Hepatocyte (in vitro differentiated cells): ENCODE results near the gene HIPK4.

Experiments
- CTCF ChIP-seq: fragments of 200-600 bp; sonication (generic); IDR thresholded peaks from 2 replicates; pipeline ENCODE4 v1.5.1; 2016; ENCODE audit warnings: antibody characterized with exemption, mild to moderate bottlenecking; ENCODE audit not compliant: poor library complexity
- EZH2 ChIP-seq: fragments of 200-600 bp; sonication (generic); IDR thresholded peaks from 2 replicates; pipeline ENCODE4 v1.6.1; 2016; ENCODE audit warnings: antibody characterized with exemption, mild to moderate bottlenecking, borderline replicate concordance

- TF ChIP-seq CTCF (no peak), EZH2 (no peak)
Observed at GRCh38 chr19:40387155-40387554, 2.8 kb downstream of the HIPK4 start.
